Thyroid gland (tissue), 4 donors: ENCODE data around the gene TCF7L1.

Experiments used
- POLR2A ChIP-seq, 2 donors: fragments of 450-650 bp; IDR thresholded peaks; one replicate each; pipeline ENCODE4 v1.6.1; 2017; ENCODE audit warnings: antibody characterized with exemption in 2 of 2, mild to moderate bottlenecking in 2 of 2, moderate library complexity in 1 of 2
- TF ChIP-seq, protein P1 (sequence below), 6 experiments: fragments of 200-600 bp in 3 of 6; fragments of 450-650 bp in 3 of 6; sonication (generic) in 3 of 6; IDR thresholded peaks; one replicate each; pipeline ENCODE4 v1.5.1; 2016 to 2019; ENCODE audit warnings: antibody characterized with exemption in 6 of 6, mild to moderate bottlenecking in 2 of 6, inconsistent platforms in 1 of 6, moderate library complexity in 1 of 6

DNA sequence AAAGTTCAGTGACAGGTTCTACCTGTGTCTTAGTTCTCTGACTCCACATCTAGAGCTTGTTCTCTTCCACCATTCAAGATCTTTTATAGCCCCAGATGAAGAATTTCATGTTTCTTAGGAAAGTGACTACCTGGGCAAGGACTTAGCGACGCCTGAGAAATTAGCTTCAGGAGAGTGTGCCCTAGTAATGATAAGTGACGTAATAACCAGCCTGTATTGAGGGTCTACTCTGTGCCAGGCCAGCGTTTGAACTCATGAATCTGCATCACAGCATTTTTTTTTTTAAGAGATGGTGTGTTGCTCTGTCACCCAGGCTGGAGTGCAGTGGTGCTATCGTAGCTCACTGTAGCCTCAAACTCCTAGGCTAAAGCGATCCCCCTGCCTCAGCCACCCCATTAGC lies 51.8 kb downstream of the TCF7L1 start:
- TF ChIP-seq, protein P1, sequence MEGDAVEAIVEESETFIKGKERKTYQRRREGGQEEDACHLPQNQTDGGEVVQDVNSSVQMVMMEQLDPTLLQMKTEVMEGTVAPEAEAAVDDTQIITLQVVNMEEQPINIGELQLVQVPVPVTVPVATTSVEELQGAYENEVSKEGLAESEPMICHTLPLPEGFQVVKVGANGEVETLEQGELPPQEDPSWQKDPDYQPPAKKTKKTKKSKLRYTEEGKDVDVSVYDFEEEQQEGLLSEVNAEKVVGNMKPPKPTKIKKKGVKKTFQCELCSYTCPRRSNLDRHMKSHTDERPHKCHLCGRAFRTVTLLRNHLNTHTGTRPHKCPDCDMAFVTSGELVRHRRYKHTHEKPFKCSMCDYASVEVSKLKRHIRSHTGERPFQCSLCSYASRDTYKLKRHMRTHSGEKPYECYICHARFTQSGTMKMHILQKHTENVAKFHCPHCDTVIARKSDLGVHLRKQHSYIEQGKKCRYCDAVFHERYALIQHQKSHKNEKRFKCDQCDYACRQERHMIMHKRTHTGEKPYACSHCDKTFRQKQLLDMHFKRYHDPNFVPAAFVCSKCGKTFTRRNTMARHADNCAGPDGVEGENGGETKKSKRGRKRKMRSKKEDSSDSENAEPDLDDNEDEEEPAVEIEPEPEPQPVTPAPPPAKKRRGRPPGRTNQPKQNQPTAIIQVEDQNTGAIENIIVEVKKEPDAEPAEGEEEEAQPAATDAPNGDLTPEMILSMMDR (IDR thresholded peaks at IDR 0.05) = no peak
- TF ChIP-seq POLR2A (IDR thresholded peaks at IDR 0.05) = no peak
